SK-N-SH (cell line): ENCODE measurements around the gene ENSA. TPM values are rescaled to one million over a fixed set of nuclear protein-coding genes. Genes with fewer than 3 reads are reported as not detected.
"Not testable (repeated sequence)": the region's sequence is repeated elsewhere in the genome, so short reads cannot be mapped to it uniquely, and the experiment has no call there.

ENCODE experiments used
- CTCF ChIA-PET: fragments of 300-600, 350-600 bp; formaldehyde crosslinking; extraction: SDS; loops from one replicate; lab custom pipeline; 2021; lab: Yijun Ruan, JAX
- POLR2A ChIA-PET: fragments of 350-600 bp; sonication (Branson Sonifier 250); formaldehyde crosslinking; extraction: SDS; loops from one replicate; lab custom pipeline; 2020; ENCODE audit warnings: antibody characterized with exemption, inconsistent platforms; lab: Yijun Ruan, JAX
- DNase-seq: peaks from one replicate; pipeline ENCODE4 v3.0.0; 2012
- H2AFZ ChIP-seq: fragments of 200-600 bp; sonication (generic); 2 replicates; pipeline ENCODE4 v1.8.1; 2016; ENCODE audit warnings: antibody characterized with exemption, mild to moderate bottlenecking, low read depth
- H3F3A ChIP-seq: fragments of 200-600 bp; sonication (generic); replicated peaks from 2 replicates; pipeline ENCODE3; 2016; ENCODE audit warnings: antibody characterized with exemption, mild to moderate bottlenecking; ENCODE audit not compliant: insufficient read depth
- H3K27ac ChIP-seq, 2 experiments: fragments of 200-500 bp in 1 of 2; fragments of 200-600 bp in 1 of 2; sonication (Bioruptor generic) in 1 of 2; sonication (generic), shearing (Covaris generic) in 1 of 2; 2 replicates each; pipeline versions ENCODE4 v1.5.1 to v1.6.1; 2014 to 2016; ENCODE audit warnings: low read depth in 2 of 2, inconsistent platforms in 1 of 2, low read length in 1 of 2, mild to moderate bottlenecking in 1 of 2, mixed read lengths in 1 of 2
- H3K27me3 ChIP-seq: fragments of 200-600 bp; sonication (generic), shearing (Covaris generic); 2 replicates; pipeline ENCODE4 v1.6.1; 2016; ENCODE audit warnings: mixed run types; ENCODE audit not compliant: insufficient read depth
- H3K36me3 ChIP-seq, 2 experiments: fragments of 200-500 bp in 1 of 2; fragments of 200-600 bp in 1 of 2; sonication (Bioruptor generic) in 1 of 2; sonication (generic) in 1 of 2; replicated peaks in 1 of 2; 2 replicates each; pipeline versions ENCODE3 to v1.5.1; 2014 to 2016; ENCODE audit warnings: low read length in 1 of 2, mild to moderate bottlenecking in 1 of 2; ENCODE audit not compliant: insufficient read depth in 2 of 2, control insufficient read depth in 1 of 2
- H3K4me1 ChIP-seq, 2 experiments: fragments of 200-500 bp in 1 of 2; fragments of 200-600 bp in 1 of 2; sonication (Bioruptor generic) in 1 of 2; sonication (generic), shearing (Covaris generic) in 1 of 2; 2 replicates each; pipeline versions ENCODE4 v1.5.1 to v1.6.1; 2014 to 2016; ENCODE audit warnings: low read depth in 1 of 2, low read length in 1 of 2, mixed run types in 1 of 2; ENCODE audit not compliant: insufficient read depth in 2 of 2, control insufficient read depth in 1 of 2
- H3K4me2 ChIP-seq: fragments of 200-600 bp; sonication (generic), shearing (Covaris generic); 2 replicates; pipeline ENCODE4 v1.6.1; 2017; ENCODE audit warnings: mixed run types
- H3K4me3 ChIP-seq, 2 experiments: fragments of 200-500 bp in 1 of 2; fragments of 200-600 bp in 1 of 2; sonication (Bioruptor generic) in 1 of 2; sonication (generic), shearing (Covaris generic) in 1 of 2; 2 replicates each; pipeline versions ENCODE4 v1.5.1 to v1.8.1; 2014 to 2016; ENCODE audit warnings: low read depth in 2 of 2, inconsistent platforms in 1 of 2, low read length in 1 of 2, mild to moderate bottlenecking in 1 of 2, mixed read lengths in 1 of 2, moderate library complexity in 1 of 2
- H3K79me2 ChIP-seq: fragments of 200-600 bp; sonication (generic); 2 replicates; pipeline ENCODE4 v1.8.1; 2017; ENCODE audit warnings: mild to moderate bottlenecking; ENCODE audit not compliant: insufficient read depth
- H3K9ac ChIP-seq: fragments of 200-600 bp; sonication (generic); 2 replicates; pipeline ENCODE4 v1.6.1; 2017; ENCODE audit warnings: mixed run types
- H3K9me2 ChIP-seq: fragments of 200-600 bp; sonication (generic); 2 replicates; pipeline ENCODE4 v1.6.1; 2017; ENCODE audit warnings: mixed run types
- H3K9me3 ChIP-seq: fragments of 200-600 bp; sonication (generic); 2 replicates; pipeline ENCODE4 v1.6.1; 2017; ENCODE audit warnings: mixed run types, mild to moderate bottlenecking, moderate library complexity
- H4K20me1 ChIP-seq: fragments of 200-600 bp; sonication (generic); 2 replicates; pipeline ENCODE4 v1.6.1; 2017; ENCODE audit warnings: mild to moderate bottlenecking, mixed run types; ENCODE audit not compliant: insufficient read depth
- CTCF ChIP-seq: fragments of 200-600 bp; sonication (generic); IDR thresholded peaks from 2 replicates; pipeline ENCODE4 v1.6.1; 2017; ENCODE audit warnings: antibody characterized with exemption, mild to moderate bottlenecking, moderate library complexity
- FOXM1 ChIP-seq: IDR thresholded peaks from 2 replicates; pipeline ENCODE4 v1.4.0; 2012; ENCODE audit warnings: low read depth, mild to moderate bottlenecking
- PBX3 ChIP-seq: IDR thresholded peaks from 2 replicates; pipeline ENCODE4; 2012
- RAD21 ChIP-seq: IDR thresholded peaks from 2 replicates; pipeline ENCODE4 v1.6.1; 2012; ENCODE audit warnings: mild to moderate bottlenecking, low read length
- TAF1 ChIP-seq: IDR thresholded peaks from 2 replicates; pipeline ENCODE4 v1.6.1; 2012; ENCODE audit warnings: low read depth, mild to moderate bottlenecking, low read length, moderate library complexity, borderline replicate concordance
- TCF12 ChIP-seq: IDR thresholded peaks from 2 replicates; pipeline ENCODE4 v1.4.0; 2012
- TEAD4 ChIP-seq: IDR thresholded peaks from 2 replicates; pipeline ENCODE4 v1.4.0; 2012; ENCODE audit warnings: mild to moderate bottlenecking, borderline replicate concordance; ENCODE audit not compliant: insufficient read depth
- WGBS: methylation state at CpG from one replicate; pipeline ENCODE4 v1.1.6; 2017; ENCODE audit warnings: low lambda C conversion rate; 5-methylcytosine and 5-hydroxymethylcytosine counted together
- polyA plus RNA-seq, 3 experiments: library from polyadenylated mRNA; depleted of rRNA; stranded (reverse); fragments of >200 nt; gene quantifications; 2 replicates each; pipeline ENCODE4 v1.2.3, GENCODE V29; 2012

The ENSA gene
- polyA plus RNA-seq, 1 of the 3 experiments (the other 2 are of a cell fraction) = 56.3 TPM

- no peak for TF ChIP-seq FOXM1
- TF ChIP-seq RAD21 = no peak
- no peak for TF ChIP-seq PBX3
- TF ChIP-seq TAF1 = no peak
- TF ChIP-seq CTCF = no peak
- TF ChIP-seq TCF12 = no peak
These were observed 1.5 kb downstream of the ENSA start (continued) for GRCh38 chr1:150627826-150628410.

- 82% methylated on average over 2 of the region's 2 CpGs for WGBS
- H3K4me3 ChIP-seq = no peak overlapping the region
- H3K9me3 ChIP-seq = no peaks in the 10 kb centered on the region
- H2AFZ ChIP-seq = no peak overlapping the region
- H3F3A ChIP-seq = peaks cover 10% of the 10 kb centered on the region
- peaks cover 40% of the 10 kb centered on the region for H3K79me2 ChIP-seq
- no peak for TF ChIP-seq TAF1
- no peak for TF ChIP-seq TEAD4
- no peak overlapping the region for H3K9ac ChIP-seq
- H3K27me3 ChIP-seq = no peaks in the 10 kb centered on the region
- H4K20me1 ChIP-seq = no peaks in the 10 kb centered on the region
- DNase-seq = no peak
- peaks cover 26 to 53% of the 10 kb centered on the region in 2 experiments for H3K36me3 ChIP-seq
- H3K4me2 ChIP-seq = no peak overlapping the region
- no peak overlapping the region; a peak in 1 of 4 replicates for H3K27ac ChIP-seq
- peaks cover 14 to 19% of the 10 kb centered on the region in 2 experiments for H3K4me1 ChIP-seq
- no peaks in the 10 kb centered on the region for H3K9me2 ChIP-seq
- POLR2A ChIA-PET = interaction anchor here (1.3 kb wide), 1 partner anchor 9 kb away, joined by 4 read pairs; no protein-coding TSS in a partner anchor
- CTCF ChIA-PET = no interaction called here
These were observed 3.3 kb downstream of the ENSA start for GRCh38 chr1:150626150-150626549.

- WGBS = 95% methylated on average over 1 of the region's 1 CpG
- DNase-seq, H3K27me3 ChIP-seq, H4K20me1 ChIP-seq, H2AFZ ChIP-seq, H3K9me3 ChIP-seq, H3K27ac ChIP-seq, H3K4me3 ChIP-seq, POLR2A ChIA-PET, H3K9me2 ChIP-seq, H3K4me2 ChIP-seq, H3K9ac ChIP-seq: not testable (repeated sequence)
- Histone ChIP-seq H3K4me1 (peaks cover 19 to 28% of the 10 kb centered on the region in 2 experiments), H3F3A (peaks cover 25% of the 10 kb centered on the region), H3K79me2 (peaks cover 46% of the 10 kb centered on the region), H3K36me3 (peaks cover 34 to 57% of the 10 kb centered on the region in 2 experiments)
- CTCF ChIA-PET = interaction anchor here (1.4 to 2.7 kb wide), 2 partner anchors 76 to 189 kb away, joined by 3 to 6 read pairs; no protein-coding TSS in a partner anchor
These were observed 4.9 kb downstream of the ENSA start for GRCh38 chr1:150624546-150624945.

GRCh38 chr1:150624134-150624533 lies 5.3 kb downstream of the ENSA start:
- Histone ChIP-seq H3F3A (peaks cover 28% of the 10 kb centered on the region), H3K4me1 (peaks cover 19 to 31% of the 10 kb centered on the region in 2 experiments), H3K79me2 (peaks cover 46% of the 10 kb centered on the region), H3K36me3 (peaks cover 34 to 57% of the 10 kb centered on the region in 2 experiments)
- H4K20me1 ChIP-seq, H3K9ac ChIP-seq, DNase-seq, H3K9me2 ChIP-seq, POLR2A ChIA-PET, H3K27me3 ChIP-seq, H3K9me3 ChIP-seq, H2AFZ ChIP-seq, H3K4me2 ChIP-seq, H3K27ac ChIP-seq, H3K4me3 ChIP-seq: not testable (repeated sequence)
- CTCF ChIA-PET = interaction anchor here (1.4 to 2.7 kb wide), 2 partner anchors 76 to 189 kb away, joined by 3 to 6 read pairs; no protein-coding TSS in a partner anchor
- 100% methylated on average over 1 of the region's 1 CpG for WGBS
